CD4-positive, alpha-beta T cell treated with Interleukin-17A for 4 hours (primary cell): ENCODE measurements around the gene TMEM95.
A peak's percentile ranks its signal among the peaks of the same experiment; 100 is the strongest.
"Not testable (repeated sequence)": the region's sequence is repeated elsewhere in the genome, so short reads cannot be mapped to it uniquely, and the experiment has no call there.

Experiments used
- DNase-seq: peaks from one replicate; pipeline ENCODE4 v3.0.0-alpha.2; 2020; ENCODE audit warnings: mixed read lengths

Gene TMEM95

DNA sequence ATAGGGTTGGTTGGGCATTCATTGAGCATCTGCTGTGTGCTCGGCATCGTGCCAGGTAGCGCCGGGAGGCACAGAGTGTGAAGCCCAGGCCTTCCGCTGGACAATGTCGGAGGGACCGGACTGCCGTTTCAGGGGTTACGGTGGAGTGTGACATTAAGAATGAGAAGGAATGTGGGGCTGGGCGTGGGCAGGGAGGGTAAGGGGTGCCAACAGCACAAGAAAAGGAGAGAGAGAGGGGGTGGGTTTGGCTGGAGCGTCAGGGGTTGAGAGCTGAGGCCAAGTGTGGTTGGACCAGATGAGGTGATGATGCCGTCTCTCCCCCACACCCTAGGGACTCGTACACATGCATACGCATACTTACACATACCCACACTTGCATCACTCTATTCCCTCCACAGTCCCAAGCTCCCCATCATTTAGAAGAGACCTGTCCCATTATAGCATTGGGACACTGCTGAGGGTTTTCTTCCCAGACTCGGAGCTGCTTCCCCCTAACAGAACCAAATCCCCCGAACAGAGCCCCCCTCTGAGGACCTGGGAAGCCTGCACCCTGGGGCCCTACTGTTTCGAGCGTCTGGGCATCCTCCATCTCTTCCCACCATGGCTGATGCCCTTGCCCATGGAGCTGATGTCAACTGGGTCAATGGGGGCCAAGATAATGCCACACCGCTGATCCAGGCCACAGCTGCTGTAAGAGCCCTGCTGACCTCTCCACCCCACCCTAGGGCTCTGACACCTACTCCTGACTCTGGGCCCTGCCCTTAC, 6.3 kb upstream of the TMEM95 start:
- no peak for DNase-seq

GRCh38 chr17:7351665-7352502, 3.1 kb upstream of the TMEM95 start, which contains the start of gene KCTD11:
KCTD11 (plus strand) TSS chr17:7352162.
- DNase-seq = peak; percentile 85

- peak; percentile 26 for DNase-seq
Measured at GRCh38 chr17:7352503-7352889, 2.5 kb upstream of the TMEM95 start.

DNA sequence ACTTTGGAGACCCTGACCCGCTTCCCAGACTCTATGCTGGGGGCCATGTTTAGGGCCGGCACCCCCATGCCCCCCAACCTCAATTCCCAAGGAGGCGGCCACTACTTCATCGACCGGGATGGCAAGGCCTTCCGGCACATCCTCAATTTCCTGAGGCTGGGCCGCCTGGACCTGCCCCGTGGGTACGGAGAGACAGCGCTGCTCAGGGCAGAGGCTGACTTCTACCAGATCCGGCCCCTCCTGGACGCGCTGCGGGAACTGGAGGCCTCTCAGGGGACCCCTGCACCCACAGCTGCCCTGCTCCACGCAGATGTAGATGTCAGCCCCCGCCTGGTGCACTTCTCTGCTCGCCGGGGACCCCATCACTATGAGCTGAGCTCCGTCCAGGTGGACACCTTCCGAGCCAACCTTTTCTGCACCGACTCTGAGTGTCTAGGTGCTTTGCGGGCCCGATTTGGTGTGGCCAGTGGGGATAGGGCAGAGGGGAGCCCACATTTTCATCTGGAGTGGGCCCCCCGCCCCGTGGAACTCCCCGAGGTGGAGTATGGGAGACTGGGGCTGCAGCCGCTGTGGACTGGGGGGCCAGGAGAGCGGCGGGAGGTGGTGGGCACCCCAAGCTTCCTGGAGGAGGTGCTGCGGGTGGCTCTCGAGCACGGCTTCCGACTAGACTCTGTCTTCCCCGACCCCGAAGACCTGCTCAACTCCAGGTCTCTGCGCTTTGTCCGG, 1.9 kb upstream of the TMEM95 start:
- no peak for DNase-seq

GRCh38 chr17:7354262-7354843, 603 bp upstream of the TMEM95 start:
- peak; percentile 35 for DNase-seq

DNA sequence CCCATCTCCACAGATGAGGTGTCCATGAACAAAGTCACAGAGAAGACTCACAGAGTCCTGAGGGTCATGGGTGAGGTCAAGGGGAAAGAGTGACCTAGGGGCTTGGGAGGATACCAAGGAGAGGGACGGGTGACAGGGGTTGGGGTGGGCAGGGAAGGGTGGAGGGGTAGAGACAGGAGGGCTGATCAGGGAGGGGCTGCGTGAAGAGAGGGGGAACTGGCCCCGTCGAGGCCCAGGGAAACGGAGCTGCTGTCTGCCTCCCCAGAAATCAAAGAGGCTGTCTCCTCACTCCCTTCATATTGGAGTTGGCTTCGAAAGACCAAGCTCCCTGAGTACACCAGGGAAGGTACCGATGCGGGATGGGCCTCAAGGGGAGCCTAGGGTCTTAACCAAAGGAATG, 617 bp downstream of the TMEM95 start:
- no peak for DNase-seq

- peak; percentile 92 for DNase-seq
Measured at GRCh38 chr17:7356072-7356549, 1.2 kb downstream of the TMEM95 start.

- no peak for DNase-seq
Measured at GRCh38 chr17:7356756-7357155, 1.8 kb downstream of the TMEM95 start.

DNA sequence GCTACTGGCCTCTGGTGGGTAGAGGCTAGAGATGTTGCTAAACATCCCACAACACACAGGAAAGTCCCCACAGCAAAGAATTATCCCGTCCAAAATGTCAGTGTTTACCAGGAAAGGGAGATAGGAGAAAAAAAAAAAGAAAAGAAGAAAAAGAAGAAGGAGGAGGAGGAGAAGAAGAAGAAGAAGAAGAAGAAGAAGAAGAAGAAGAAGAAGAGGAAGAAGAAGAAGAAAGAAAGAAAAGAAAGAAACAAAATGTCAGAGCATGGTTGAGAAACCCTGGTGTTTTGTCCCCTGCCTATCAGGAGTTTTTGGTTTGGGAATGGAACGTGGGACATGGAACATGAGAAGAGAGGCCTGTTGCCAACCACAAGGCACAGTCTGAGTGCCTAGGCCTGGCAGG, 2.4 kb downstream of the TMEM95 start:
- DNase-seq = no peak

DNA sequence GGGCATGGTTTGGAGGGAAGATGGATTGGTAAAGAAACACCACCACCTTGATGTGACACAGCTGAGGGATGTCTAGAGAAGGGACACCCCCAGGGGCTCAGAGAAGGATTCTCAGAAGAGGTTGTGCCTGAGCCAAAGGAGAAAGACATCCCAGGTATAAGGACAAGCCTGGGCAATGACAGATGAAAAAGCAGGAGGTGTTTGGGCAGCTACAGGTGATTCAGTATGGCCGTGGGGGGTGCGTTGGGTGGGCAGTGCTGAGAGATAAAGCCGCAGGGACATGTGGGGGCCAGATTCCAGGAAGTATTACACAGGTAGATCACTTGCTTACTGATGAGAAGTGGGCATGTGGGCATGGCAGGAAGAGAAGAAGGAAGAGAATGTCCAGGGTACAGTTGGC, 7.0 kb downstream of the TMEM95 start:
- no peak for DNase-seq

DNA sequence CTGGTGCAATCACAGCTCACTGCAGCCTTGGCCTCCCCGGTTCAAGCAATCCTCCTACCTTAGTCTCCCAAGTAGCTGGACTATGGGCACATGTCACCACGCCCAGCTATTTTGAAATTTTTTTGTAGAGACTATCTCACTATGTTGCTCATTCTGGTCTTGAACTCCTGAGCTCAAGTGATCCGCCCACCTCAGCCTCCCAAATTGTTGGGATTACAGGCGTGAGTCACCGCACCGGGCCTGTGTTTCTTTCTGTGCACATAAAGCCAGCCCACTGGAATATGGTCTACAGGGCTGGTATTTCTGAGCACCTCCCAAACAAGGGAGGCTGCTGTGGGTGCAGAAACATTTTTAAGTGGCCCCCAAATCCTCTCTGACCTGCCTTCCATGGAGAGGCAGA, 8.4 kb downstream of the TMEM95 start:
- no peak for DNase-seq

DNA sequence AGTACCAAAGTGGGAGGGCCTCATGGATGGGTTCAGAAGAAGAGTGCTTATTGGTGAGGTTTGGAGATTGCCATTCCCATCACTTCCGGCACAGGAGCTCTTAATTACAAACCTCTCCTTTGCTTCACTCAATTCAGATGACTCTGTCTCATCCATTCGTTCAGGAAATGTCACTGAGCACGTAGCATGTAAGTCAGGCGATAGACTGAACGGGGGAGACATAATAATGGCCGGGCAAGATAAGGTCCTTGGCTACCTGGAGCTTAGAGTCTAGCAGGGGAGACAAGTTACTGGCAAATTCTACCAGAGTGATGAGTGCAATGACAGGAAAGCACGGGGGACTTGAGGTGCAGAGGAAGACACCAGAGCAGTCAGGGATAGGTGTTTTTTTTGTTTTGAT, 11.0 kb downstream of the TMEM95 start:
- DNase-seq = not testable (repeated sequence)

GRCh38 chr17:7367083-7367482, 12.1 kb downstream of the TMEM95 start:
- DNase-seq = no peak

GRCh38 chr17:7367918-7368598, 13.1 kb downstream of the TMEM95 start:
- no peak for DNase-seq

DNA sequence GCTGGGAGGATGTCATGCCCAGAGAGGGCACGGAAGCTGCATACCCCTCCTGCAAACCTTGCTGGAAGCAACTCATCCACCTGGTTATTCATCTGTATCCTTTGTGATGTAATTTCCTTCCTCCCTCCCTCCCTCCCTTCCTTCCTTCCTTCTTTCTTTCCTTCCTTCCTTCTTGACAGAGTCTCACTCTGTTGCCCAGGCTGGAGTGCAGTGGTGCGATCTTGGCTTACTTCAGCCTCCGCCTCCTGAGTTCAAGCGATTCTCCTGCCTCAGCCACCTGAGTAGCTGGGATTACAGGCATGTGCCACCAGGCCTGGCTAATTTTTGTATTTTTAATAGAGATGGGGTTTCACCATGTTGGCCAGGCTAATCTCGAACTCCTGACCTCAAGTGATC, 13.6 kb downstream of the TMEM95 start:
- not testable (repeated sequence) for DNase-seq

- no peak for DNase-seq
Measured at GRCh38 chr17:7369825-7370224, 14.9 kb downstream of the TMEM95 start.

DNA sequence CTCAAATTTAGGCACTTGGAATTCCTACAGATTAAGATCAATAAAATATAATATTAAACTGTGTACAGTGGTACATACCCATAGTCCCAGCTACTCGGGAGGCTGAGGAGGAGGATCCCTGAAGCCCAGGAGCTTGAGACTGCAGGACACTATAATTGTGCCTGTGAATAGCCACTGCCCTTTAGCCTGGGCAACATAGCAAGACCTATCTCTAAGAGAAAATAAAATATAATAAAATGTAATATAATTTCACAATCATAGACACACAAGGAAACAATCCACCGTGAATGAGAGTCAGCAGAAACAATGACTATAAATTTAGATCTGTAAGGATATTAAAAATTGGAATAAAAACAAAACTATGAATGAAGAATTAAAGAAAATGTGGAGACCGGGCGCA, 15.9 kb downstream of the TMEM95 start:
- no peak for DNase-seq

- DNase-seq = no peak
Measured at GRCh38 chr17:7374353-7374752, 19.4 kb downstream of the TMEM95 start.

- no peak for DNase-seq
Measured at GRCh38 chr17:7379134-7379533, 24.2 kb downstream of the TMEM95 start.

GRCh38 chr17:7380321-7380720, 25.4 kb downstream of the TMEM95 start:
- no peak for DNase-seq

DNA sequence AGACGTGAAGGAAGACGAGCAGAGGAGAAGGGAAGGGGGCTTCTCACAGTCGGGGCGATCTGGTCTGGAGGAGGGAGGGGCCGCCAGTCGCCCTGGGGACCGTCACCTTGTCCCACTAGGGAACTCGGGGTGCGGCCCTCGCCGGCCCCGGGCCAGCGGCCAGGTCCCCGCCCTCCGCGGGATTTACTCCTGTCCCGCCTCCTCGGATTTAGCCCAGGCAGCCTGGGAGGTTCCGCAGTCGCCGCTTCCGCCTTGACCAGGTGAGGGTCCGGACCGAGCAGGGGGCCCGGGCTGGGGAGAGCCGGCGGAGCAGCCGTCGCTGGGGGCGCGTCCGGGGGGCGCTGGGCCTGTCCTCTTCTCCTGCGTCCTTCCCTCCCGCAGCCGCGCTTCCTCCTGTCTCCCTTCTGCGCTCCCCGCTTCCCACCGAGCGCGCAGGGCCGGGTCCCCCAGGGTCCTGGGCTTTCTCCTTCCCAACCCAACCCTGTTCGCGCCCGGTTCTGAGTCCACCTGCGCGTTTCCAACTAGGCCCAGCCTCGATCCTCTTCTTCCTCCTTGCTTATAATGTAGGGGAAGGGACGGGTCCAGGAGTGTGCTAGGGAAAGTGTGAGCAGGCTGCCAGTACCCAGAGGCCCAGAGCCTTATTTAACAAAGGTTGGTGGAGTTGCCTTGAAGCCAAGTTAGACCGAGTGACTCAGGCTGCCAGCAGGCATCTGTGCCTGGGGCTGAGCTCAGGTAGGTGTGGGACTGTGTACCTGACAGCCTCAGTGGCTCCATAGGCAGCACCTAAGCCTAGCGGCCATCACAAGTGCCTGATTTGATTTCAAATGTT, 26.1 kb downstream of the TMEM95 start, which contains the start of gene TNK1:
TSS of gene TNK1 (plus strand) at position 235 of the 829 bp plus-strand sequence. CDS start 1,838 bp downstream, outside the sequence.
- DNase-seq = no peak
